Chondrocyte (in vitro differentiated cells): ENCODE measurements around the gene AREL1. TPM values are rescaled to one million over a fixed set of nuclear protein-coding genes. Genes with fewer than 3 reads are reported as not detected.

Source experiments
- DNase-seq: peaks from one replicate; pipeline ENCODE4 v3.0.0; 2021; ENCODE audit warnings: mixed read lengths, low spot score
- H3K27ac Mint-ChIP-seq: one replicate; pipeline ENCODE4 v1.8.0; 2021; ENCODE audit warnings: mild to moderate bottlenecking, moderate library complexity, mixed read lengths; ENCODE audit not compliant: unreplicated experiment
- H3K27me3 Mint-ChIP-seq: 2 replicates; pipeline ENCODE4 v1.8.0; 2021; ENCODE audit warnings: low read depth, mixed read lengths
- H3K36me3 Mint-ChIP-seq: 2 replicates; pipeline ENCODE4 v1.8.0; 2021; ENCODE audit warnings: low read depth, mixed read lengths
- H3K4me1 Mint-ChIP-seq: 2 replicates; pipeline ENCODE4 v1.8.0; 2021; ENCODE audit warnings: low read depth, mild to moderate bottlenecking, mixed read lengths
- H3K4me3 Mint-ChIP-seq: one replicate; pipeline ENCODE4 v1.8.0; 2021; ENCODE audit warnings: mild to moderate bottlenecking, moderate library complexity, mixed read lengths; ENCODE audit not compliant: unreplicated experiment
- H3K9me3 Mint-ChIP-seq: 2 replicates; pipeline ENCODE4 v1.8.0; 2021; ENCODE audit warnings: low read depth, mixed read lengths
- total RNA-seq: library from RNA; stranded (reverse); gene quantifications from 3 replicates; pipeline ENCODE4 v1.2.1, GENCODE V29; 2021
- TF ChIP-seq, protein P1 (sequence below): fragments of 200-600 bp; sonication (generic); IDR thresholded peaks from 2 replicates; pipeline ENCODE4 v1.5.0; 2021; ENCODE audit warnings: antibody characterized with exemption, mild to moderate bottlenecking, moderate library complexity

The AREL1 gene
- total RNA-seq, 1 donor from 2014 or later: 34.7 TPM

DNA sequence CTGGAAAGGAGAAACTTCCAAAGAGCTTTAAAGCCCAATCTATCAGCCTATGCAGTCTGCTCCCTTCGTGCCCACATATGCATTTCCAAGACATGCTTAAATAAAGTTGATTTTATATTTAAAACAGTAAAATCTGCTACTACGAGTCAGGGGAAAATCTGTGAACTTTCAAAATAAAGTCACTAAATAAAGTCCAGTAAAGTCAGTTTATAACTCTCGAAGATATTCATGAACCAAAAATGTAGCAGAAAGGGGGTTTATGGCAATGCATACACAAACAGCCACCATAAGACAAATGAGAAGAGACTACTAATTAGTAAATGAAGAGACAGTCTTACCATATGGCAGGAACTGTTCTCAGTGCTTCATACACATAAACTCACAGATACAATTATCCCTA lies 19.7 kb downstream of the AREL1 start:
- H3K36me3 Mint-ChIP-seq: peaks cover 17% of the 10 kb centered on the region
- H3K27ac Mint-ChIP-seq: no peak overlapping the region
- H3K27me3 Mint-ChIP-seq: no peaks in the 10 kb centered on the region
- TF ChIP-seq, protein P1, sequence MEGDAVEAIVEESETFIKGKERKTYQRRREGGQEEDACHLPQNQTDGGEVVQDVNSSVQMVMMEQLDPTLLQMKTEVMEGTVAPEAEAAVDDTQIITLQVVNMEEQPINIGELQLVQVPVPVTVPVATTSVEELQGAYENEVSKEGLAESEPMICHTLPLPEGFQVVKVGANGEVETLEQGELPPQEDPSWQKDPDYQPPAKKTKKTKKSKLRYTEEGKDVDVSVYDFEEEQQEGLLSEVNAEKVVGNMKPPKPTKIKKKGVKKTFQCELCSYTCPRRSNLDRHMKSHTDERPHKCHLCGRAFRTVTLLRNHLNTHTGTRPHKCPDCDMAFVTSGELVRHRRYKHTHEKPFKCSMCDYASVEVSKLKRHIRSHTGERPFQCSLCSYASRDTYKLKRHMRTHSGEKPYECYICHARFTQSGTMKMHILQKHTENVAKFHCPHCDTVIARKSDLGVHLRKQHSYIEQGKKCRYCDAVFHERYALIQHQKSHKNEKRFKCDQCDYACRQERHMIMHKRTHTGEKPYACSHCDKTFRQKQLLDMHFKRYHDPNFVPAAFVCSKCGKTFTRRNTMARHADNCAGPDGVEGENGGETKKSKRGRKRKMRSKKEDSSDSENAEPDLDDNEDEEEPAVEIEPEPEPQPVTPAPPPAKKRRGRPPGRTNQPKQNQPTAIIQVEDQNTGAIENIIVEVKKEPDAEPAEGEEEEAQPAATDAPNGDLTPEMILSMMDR: no peak
- no peak overlapping the region for H3K4me3 Mint-ChIP-seq
- H3K9me3 Mint-ChIP-seq: no peaks in the 10 kb centered on the region
- H3K4me1 Mint-ChIP-seq: peaks cover 24% of the 10 kb centered on the region
- DNase-seq: no peak

DNA sequence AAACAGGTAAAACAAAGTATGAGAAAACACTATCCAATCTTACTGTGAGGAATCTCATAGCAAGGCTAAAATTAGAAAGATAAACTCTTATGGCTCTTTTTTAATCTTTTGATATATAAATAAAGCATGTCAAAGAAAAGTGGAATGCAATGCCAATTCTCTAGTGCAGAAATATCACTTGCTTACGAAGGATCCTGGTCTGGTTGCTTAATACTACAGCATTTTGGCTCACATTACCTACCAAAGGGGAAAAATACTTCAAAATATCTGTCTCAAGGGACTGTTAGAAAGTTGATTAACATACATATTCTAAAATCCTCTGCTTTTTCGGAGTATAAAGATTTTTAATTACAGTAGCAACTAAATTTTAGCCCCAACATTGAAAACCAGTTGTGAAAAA lies 21.4 kb downstream of the AREL1 start:
- Mint-ChIP-seq H3K36me3 (peaks cover 11% of the 10 kb centered on the region), H3K9me3 (no peaks in the 10 kb centered on the region), H3K27ac (peak overlapping the region; percentile 78), H3K27me3 (no peaks in the 10 kb centered on the region), H3K4me1 (peaks cover 24% of the 10 kb centered on the region), H3K4me3 (no peak overlapping the region)
- DNase-seq: no peak
- TF ChIP-seq, protein P1: no peak

DNA sequence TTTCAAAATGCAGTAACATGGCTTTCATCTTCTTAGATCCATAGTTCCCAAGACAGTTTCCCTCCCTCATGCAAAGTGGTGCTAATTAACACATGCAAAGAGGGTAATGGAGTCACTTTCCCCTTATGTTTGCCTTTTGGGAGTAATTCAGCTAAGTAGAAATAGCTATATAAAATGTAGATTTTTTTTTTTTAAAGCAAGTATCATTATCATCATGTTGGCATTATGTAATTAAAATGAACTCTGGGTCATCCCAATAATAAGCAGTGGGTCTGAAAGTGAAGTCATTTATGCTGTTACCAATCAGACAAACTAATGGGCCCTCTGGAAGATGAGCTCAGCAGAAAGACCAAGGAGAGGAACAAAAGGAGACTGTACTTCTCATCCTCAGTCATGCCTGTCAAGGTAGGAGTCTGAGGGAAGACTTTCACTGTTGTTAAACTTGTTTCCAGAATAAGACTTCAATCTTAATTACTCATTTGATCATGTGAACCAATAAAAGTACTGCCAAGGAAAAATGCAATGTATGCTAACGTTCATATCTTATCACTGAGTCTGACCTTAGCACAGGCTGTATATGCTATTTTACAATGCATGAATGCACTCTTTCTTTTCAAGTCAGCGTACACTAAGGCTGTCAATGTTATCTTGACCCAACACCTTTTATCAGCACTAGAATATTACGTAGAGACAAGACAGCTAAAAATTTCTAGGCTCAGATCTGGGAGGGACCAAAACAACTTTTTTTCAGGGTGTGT lies 26.8 kb downstream of the AREL1 start:
- H3K4me3 Mint-ChIP-seq: no peak overlapping the region
- no peaks in the 10 kb centered on the region for H3K27me3 Mint-ChIP-seq
- peaks cover 31% of the 10 kb centered on the region for H3K36me3 Mint-ChIP-seq
- no peaks in the 10 kb centered on the region for H3K9me3 Mint-ChIP-seq
- H3K4me1 Mint-ChIP-seq: peaks cover 10% of the 10 kb centered on the region
- no peak for DNase-seq
- no peak overlapping the region for H3K27ac Mint-ChIP-seq
- TF ChIP-seq, protein P1: no peak

DNA sequence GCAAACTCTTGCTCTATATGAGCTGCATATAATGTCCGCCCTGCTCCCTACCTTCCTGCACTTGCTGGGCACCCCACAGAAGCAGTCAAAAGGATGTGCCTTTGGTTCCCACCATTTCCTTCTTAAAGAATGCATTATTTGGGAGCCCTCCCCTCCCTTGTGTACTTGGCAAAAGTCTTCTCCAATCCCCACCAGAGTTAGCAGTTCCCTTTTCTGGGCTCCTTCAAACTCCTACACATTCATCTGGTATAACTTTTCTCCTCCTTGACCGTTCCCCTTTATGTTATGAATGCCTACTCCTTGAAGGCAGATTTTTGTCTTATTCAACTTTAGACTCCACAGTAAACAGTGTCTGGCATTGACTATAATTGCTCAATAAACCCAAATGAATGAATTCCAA lies 27.8 kb downstream of the AREL1 start:
- Mint-ChIP-seq H3K27ac (no peak overlapping the region), H3K36me3 (peaks cover 29% of the 10 kb centered on the region), H3K4me3 (no peak overlapping the region), H3K4me1 (no peaks in the 10 kb centered on the region), H3K27me3 (no peaks in the 10 kb centered on the region), H3K9me3 (no peaks in the 10 kb centered on the region)
- TF ChIP-seq, protein P1: no peak
- DNase-seq: no peak

DNA sequence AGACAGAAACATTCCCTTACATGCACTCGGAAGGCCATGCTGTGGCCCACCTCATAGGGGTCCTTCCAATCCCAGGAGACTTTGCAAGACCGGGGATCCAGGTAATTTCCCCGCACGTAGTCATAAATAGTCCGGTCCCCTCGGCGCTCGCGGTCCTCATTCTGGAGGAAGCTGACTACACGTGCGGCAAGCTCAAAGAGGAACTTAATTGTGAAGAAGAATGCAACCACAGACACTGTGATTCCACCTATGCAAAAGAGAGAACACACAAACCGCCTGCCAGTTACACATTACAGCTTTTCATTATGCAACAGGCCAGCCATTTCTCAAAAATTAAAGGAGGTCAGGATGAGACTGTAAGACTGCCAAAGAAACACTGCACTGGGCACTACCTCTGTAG lies 28.4 kb downstream of the AREL1 start:
- no peaks in the 10 kb centered on the region for H3K4me1 Mint-ChIP-seq
- H3K27ac Mint-ChIP-seq: no peak overlapping the region
- no peak overlapping the region for H3K4me3 Mint-ChIP-seq
- no peak for DNase-seq
- TF ChIP-seq, protein P1: no peak
- no peaks in the 10 kb centered on the region for H3K9me3 Mint-ChIP-seq
- peaks cover 29% of the 10 kb centered on the region for H3K36me3 Mint-ChIP-seq
- no peaks in the 10 kb centered on the region for H3K27me3 Mint-ChIP-seq
